Vagina (tissue), 2 donors: ENCODE measurements around the gene ZNF740. TPM values are rescaled to one million over a fixed set of nuclear protein-coding genes. Genes with fewer than 3 reads are reported as not detected.

Experiments used
- DNase-seq, 2 donors: peaks; one replicate each; pipeline ENCODE4 v3.0.0-alpha.2; 2017; ENCODE audit errors: extremely low spot score in 2 of 2
- H3K27ac ChIP-seq: fragments of 200-600 bp; sonication (generic); one replicate; pipeline ENCODE4 v1.5.1; 2019
- H3K27me3 ChIP-seq: fragments of 200-600 bp; sonication (generic); one replicate; pipeline ENCODE4 v1.5.1; 2019
- H3K36me3 ChIP-seq, 2 donors: fragments of 200-600 bp; sonication (generic); one replicate each; pipeline ENCODE4 v1.5.1; 2017 to 2019
- H3K4me1 ChIP-seq: fragments of 200-600 bp; sonication (generic); one replicate; pipeline ENCODE4 v1.5.1; 2019
- H3K4me3 ChIP-seq, 2 donors: fragments of 200-600 bp; sonication (generic); 1 replicate in 1 of 2; 2 replicates in 1 of 2; pipeline ENCODE4 v1.5.1; 2016 to 2019
- H3K9me3 ChIP-seq: fragments of 200-600 bp; sonication (generic); one replicate; pipeline ENCODE4 v1.5.1; 2019
- CTCF ChIP-seq, 3 experiments: fragments of 450-650 bp in 2 of 3; fragments of 200-600 bp in 1 of 3; sonication (generic) in 1 of 3; IDR thresholded peaks; one replicate each; pipeline ENCODE4 v1.5.1; 2017 to 2019; ENCODE audit warnings: antibody characterized with exemption in 3 of 3, mild to moderate bottlenecking in 2 of 3, moderate library complexity in 2 of 3
- POLR2A ChIP-seq, 2 donors: fragments of 450-650 bp; IDR thresholded peaks; one replicate each; pipeline ENCODE4 v1.6.1; 2017; ENCODE audit warnings: antibody characterized with exemption in 2 of 2, mild to moderate bottlenecking in 2 of 2, moderate library complexity in 2 of 2
- POLR2AphosphoS5 ChIP-seq, 2 donors: sonication (generic); formaldehyde crosslinking; IDR thresholded peaks; one replicate each; pipeline ENCODE4 v1.9.0; 2017; ENCODE audit warnings: antibody characterized with exemption in 2 of 2, mild to moderate bottlenecking in 2 of 2, low read depth in 1 of 2; ENCODE audit not compliant: insufficient read depth in 1 of 2
- intact Hi-C: fragments of 100-400 bp; cut with DNase I; formaldehyde crosslinking; loops from one replicate; pipeline ENCODE4 v1.15.1; 2023
- total RNA-seq: library from RNA; depleted of rRNA; stranded (reverse); fragments of >200 nt; gene quantifications from one replicate; pipeline ENCODE4 v1.2.3, GENCODE V29; 2016

ZNF740 gene
- total RNA-seq, 1 donor from 2014 or later: 12.8 TPM

DNA sequence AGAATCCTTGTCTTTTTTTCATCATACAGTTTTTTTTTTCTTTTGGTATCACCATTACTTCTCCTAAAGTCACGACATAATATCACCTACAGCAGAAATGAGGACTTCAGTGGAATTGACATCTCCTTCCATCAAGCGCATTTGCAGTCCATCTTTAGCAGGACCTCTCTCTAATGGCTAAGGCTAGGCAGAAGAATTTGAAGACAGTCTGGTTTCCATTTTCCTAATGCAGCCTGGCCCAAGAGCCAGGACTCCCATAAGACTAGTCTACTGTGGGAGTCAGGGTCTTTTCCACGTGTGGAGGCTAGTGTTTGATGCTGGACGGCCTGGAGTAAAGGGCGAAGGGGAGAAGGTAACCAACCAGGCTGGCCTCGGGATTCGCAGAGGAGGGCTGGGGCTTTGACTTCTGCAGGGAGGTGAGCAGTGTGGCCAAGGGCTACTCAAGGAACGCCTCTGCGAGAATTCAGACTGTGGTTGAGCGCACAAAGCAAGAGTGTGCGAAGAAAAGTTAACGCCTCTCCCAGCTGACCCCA, 769 bp upstream of the ZNF740 start:
- no peaks in the 10 kb centered on the region for H3K27me3 ChIP-seq
- TF ChIP-seq POLR2A (IDR thresholded peaks at IDR 0.05): no peak
- no peak for TF ChIP-seq POLR2AphosphoS5 (IDR thresholded peaks at IDR 0.05; ENCODE audit: insufficient read depth in 1 of 2, low read depth in 1 of 2)
- TF ChIP-seq CTCF (IDR thresholded peaks at IDR 0.05): no peak
- peaks cover 0 to 28% of the 10 kb centered on the region in 2 donors for H3K36me3 ChIP-seq
- no peak for DNase-seq
- H3K27ac ChIP-seq: peak overlapping the region; percentile 88
- no peaks in the 10 kb centered on the region for H3K9me3 ChIP-seq
- intact Hi-C loops: no loop called here
- peak overlapping the region; percentile 64 to 67 for H3K4me3 ChIP-seq
- H3K4me1 ChIP-seq: peaks cover 44% of the 10 kb centered on the region

GRCh38 chr12:53180931-53181645, 566 bp downstream of the ZNF740 start:
- peak overlapping the region; percentile 88 for H3K27ac ChIP-seq
- DNase-seq: no peak
- intact Hi-C loops: no loop called here
- peaks cover 47% of the 10 kb centered on the region for H3K4me1 ChIP-seq
- H3K27me3 ChIP-seq: no peaks in the 10 kb centered on the region
- H3K36me3 ChIP-seq: peaks cover 0 to 40% of the 10 kb centered on the region in 2 donors
- H3K4me3 ChIP-seq: peak overlapping the region; percentile 64 to 67
- TF ChIP-seq CTCF (IDR thresholded peaks at IDR 0.05) (no peak), POLR2AphosphoS5 (IDR thresholded peaks at IDR 0.05; ENCODE audit: insufficient read depth in 1 of 2, low read depth in 1 of 2) (no peak), POLR2A (IDR thresholded peaks at IDR 0.05) (no peak)
- H3K9me3 ChIP-seq: no peaks in the 10 kb centered on the region

DNA sequence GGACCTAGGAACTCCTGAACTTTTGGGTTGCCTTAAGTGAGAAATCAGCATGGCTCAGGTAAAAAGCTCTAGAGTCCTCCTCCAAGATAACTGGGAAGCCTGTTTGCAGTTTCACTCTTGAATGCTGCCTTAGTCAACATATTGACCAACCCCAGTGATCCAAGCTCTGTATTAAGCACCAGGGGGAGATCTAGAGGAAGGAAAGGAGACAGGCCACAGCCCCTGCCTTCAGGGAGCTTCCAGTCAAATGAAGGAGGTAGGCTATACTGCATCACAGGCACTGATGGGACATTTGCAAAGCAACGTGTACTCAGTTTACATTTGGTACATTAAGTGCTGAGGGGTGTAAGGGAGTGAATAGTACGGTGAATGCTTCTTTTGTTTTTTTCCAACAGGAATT, 1.4 kb downstream of the ZNF740 start:
- Histone ChIP-seq H3K27ac (peak overlapping the region; percentile 88), H3K36me3 (peaks cover 0 to 49% of the 10 kb centered on the region in 2 donors), H3K4me1 (peaks cover 47% of the 10 kb centered on the region), H3K27me3 (no peaks in the 10 kb centered on the region), H3K9me3 (no peaks in the 10 kb centered on the region), H3K4me3 (peak overlapping the region; percentile 64 to 67)
- intact Hi-C loops: no loop called here
- TF ChIP-seq POLR2A (IDR thresholded peaks at IDR 0.05) (no peak), POLR2AphosphoS5 (IDR thresholded peaks at IDR 0.05; ENCODE audit: insufficient read depth in 1 of 2, low read depth in 1 of 2) (no peak), CTCF (IDR thresholded peaks at IDR 0.05) (no peak)
- DNase-seq: no peak

DNA sequence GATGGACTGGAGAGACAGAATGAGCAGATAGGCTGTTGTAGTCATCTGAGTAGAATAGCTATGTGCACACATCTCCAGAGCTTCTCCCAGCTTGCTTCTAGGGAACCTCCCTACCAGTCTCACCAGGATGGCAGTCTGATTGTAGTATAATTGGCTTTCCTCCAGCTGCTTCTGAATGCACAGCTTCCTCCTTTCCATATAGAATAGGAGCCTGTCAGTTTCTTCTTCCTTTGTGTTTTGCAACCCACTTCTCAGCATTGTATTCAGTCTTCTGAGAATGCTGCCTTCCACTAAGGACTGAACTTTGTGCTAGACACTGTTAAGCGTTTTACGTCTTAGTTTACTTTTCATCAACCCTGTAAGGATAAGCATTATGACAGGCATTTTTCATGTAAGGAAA, 2.4 kb downstream of the ZNF740 start:
- intact Hi-C loops: no loop called here
- Histone ChIP-seq H3K27me3 (no peaks in the 10 kb centered on the region), H3K4me1 (peaks cover 47% of the 10 kb centered on the region), H3K4me3 (peak overlapping the region in 1 of 2 donors; percentile 64), H3K27ac (no peak overlapping the region), H3K36me3 (peaks cover 5 to 59% of the 10 kb centered on the region in 2 donors), H3K9me3 (no peaks in the 10 kb centered on the region)
- TF ChIP-seq POLR2AphosphoS5 (IDR thresholded peaks at IDR 0.05; ENCODE audit: insufficient read depth in 1 of 2, low read depth in 1 of 2): no peak
- no peak for TF ChIP-seq POLR2A (IDR thresholded peaks at IDR 0.05)
- no peak for TF ChIP-seq CTCF (IDR thresholded peaks at IDR 0.05)
- DNase-seq: no peak

DNA sequence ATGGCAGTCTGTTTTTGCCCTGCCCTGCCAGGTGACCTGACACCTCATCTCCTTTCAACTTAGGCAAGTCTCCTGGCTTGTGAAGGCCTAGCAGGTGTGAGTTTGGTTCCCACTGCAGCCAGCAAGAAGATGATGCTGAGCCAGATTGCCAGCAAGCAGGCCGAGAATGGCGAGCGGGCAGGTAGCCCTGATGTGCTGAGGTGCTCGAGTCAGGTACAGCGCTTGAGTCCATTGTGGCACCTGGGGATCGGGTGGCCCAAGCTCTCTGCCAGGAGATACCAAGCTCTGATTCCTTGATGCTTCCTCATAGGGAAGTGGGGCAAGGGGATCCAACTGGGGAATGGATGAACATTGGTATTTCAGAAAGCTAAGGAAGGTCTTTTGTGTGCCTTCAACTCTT, 4.3 kb downstream of the ZNF740 start:
- intact Hi-C loops: no loop called here
- DNase-seq: no peak
- H3K4me1 ChIP-seq: peaks cover 40% of the 10 kb centered on the region
- H3K27me3 ChIP-seq: no peaks in the 10 kb centered on the region
- H3K4me3 ChIP-seq: no peak overlapping the region
- H3K36me3 ChIP-seq: peaks cover 5 to 68% of the 10 kb centered on the region in 2 donors
- no peaks in the 10 kb centered on the region for H3K9me3 ChIP-seq
- no peak overlapping the region for H3K27ac ChIP-seq
- no peak for TF ChIP-seq POLR2AphosphoS5 (IDR thresholded peaks at IDR 0.05; ENCODE audit: insufficient read depth in 1 of 2, low read depth in 1 of 2)
- no peak for TF ChIP-seq CTCF (IDR thresholded peaks at IDR 0.05)
- TF ChIP-seq POLR2A (IDR thresholded peaks at IDR 0.05): no peak
